GM12878 (cell line): ENCODE results near the gene KRTAP29-1. TPM values are rescaled to one million over a fixed set of nuclear protein-coding genes. Genes with fewer than 3 reads are reported as not detected.

ENCODE experiments used
- ATAC-seq: fragments of 200-7000 bp; cut with Tn5 transposase; 3 replicates; pipeline ENCODE4 v1.9.1; 2020; ENCODE audit warnings: mild to moderate bottlenecking, moderate library complexity
- BruUV-seq: library from RNA; stranded (reverse); fragments of 400-500 nt; replicated peaks from 2 replicates; lab custom pipeline; 2021; lab: Mats Ljungman, UMichigan
- CTCF ChIA-PET: fragments of 300-600 bp; sonication (Branson Sonifier 250); formaldehyde crosslinking; extraction: SDS; loops from one replicate; lab custom pipeline; 2021; ENCODE audit warnings: inconsistent platforms; lab: Yijun Ruan, JAX
- POLR2A ChIA-PET: fragments of 350-600 bp; formaldehyde crosslinking; extraction: SDS; loops from one replicate; lab custom pipeline; 2021; ENCODE audit warnings: inconsistent platforms; lab: Charles Lee
- RAD21 ChIA-PET: fragments of 300-600 bp; sonication (Branson Sonifier 250); formaldehyde crosslinking; loops from one replicate; lab custom pipeline; 2023; ENCODE audit warnings: antibody characterized with exemption; ENCODE audit not compliant: unreplicated experiment; lab: Charles Lee
- SMC1A ChIA-PET: fragments of 300-600 bp; sonication (Branson Sonifier 250); formaldehyde crosslinking; loops from one replicate; lab custom pipeline; 2023; ENCODE audit not compliant: unreplicated experiment, uncharacterized antibody; lab: Charles Lee
- DNase-seq: peaks from one replicate; pipeline ENCODE4 v3.0.0-alpha.2; 2011; ENCODE audit warnings: low read depth, low spot score
- FAIRE-seq: peaks from 3 replicates; lab custom pipeline; 2011; peaks lifted over from hg19 to GRCh38; lab: Jason Lieb, UNC
- H2AFZ ChIP-seq: 2 replicates; pipeline ENCODE4 v1.6.0; 2011; ENCODE audit warnings: low read depth, low read length, control low read depth; ENCODE audit not compliant: control insufficient read depth
- H3K27ac ChIP-seq: 2 replicates; pipeline ENCODE4 v1.5.1; 2011; ENCODE audit warnings: control low read depth; ENCODE audit not compliant: control insufficient read depth, insufficient read depth
- H3K27me3 ChIP-seq, 2 experiments: replicated peaks in 1 of 2; 2 replicates each; pipeline versions ENCODE4 v1.6.0 to v1.6.1; 2011; ENCODE audit warnings: low read length in 1 of 2; ENCODE audit not compliant: control insufficient read depth in 2 of 2, insufficient read depth in 2 of 2
- H3K36me3 ChIP-seq, 2 experiments: 2 replicates each; pipeline ENCODE4 v1.5.1; 2011; ENCODE audit warnings: low read length in 1 of 2; ENCODE audit not compliant: control insufficient read depth in 2 of 2, insufficient read depth in 2 of 2
- H3K4me1 ChIP-seq: 2 replicates; pipeline ENCODE4 v1.6.1; 2011; ENCODE audit warnings: mild to moderate bottlenecking, low read length, moderate library complexity, mixed read lengths; ENCODE audit not compliant: control insufficient read depth, insufficient read depth
- H3K4me2 ChIP-seq: 2 replicates; pipeline ENCODE4 v1.6.0; 2011; ENCODE audit warnings: control low read depth; ENCODE audit not compliant: control insufficient read depth, insufficient read depth
- H3K4me3 ChIP-seq: fragments of 200-600 bp; sonication (generic); 2 replicates; pipeline ENCODE4 v1.5.1; 2016
- H3K79me2 ChIP-seq: 2 replicates; pipeline ENCODE4 v1.6.0; 2011; ENCODE audit warnings: low read length; ENCODE audit not compliant: control insufficient read depth, insufficient read depth
- H3K9ac ChIP-seq: 2 replicates; pipeline ENCODE4 v1.8.0; 2011; ENCODE audit warnings: low read length, control low read depth, mixed read lengths; ENCODE audit not compliant: control insufficient read depth, insufficient read depth
- H3K9me3 ChIP-seq: replicated peaks from 3 replicates; pipeline ENCODE4 v1.5.1; 2011; ENCODE audit warnings: mild to moderate bottlenecking, low read length; ENCODE audit not compliant: control insufficient read depth, insufficient read depth
- H4K20me1 ChIP-seq: 2 replicates; pipeline ENCODE4 v1.6.0; 2011; ENCODE audit not compliant: control insufficient read depth, insufficient read depth
- BMI1 ChIP-seq: fragments of 450-650 bp; IDR thresholded peaks from 2 replicates; pipeline ENCODE4 v1.6.1; 2016; ENCODE audit warnings: mild to moderate bottlenecking, moderate library complexity, borderline replicate concordance
- MXI1 ChIP-seq: fragments of 150-350 bp; IDR thresholded peaks from 2 replicates; pipeline ENCODE4 v1.6.1; 2011; ENCODE audit warnings: low read depth, mild to moderate bottlenecking, inconsistent platforms, low read length, improper control_type of control experiment
- MYC ChIP-seq: IDR thresholded peaks from 2 replicates; pipeline ENCODE4 v1.6.1; 2011; ENCODE audit warnings: mild to moderate bottlenecking, low read length, moderate library complexity, inconsistent platforms; ENCODE audit not compliant: insufficient read depth, insufficient replicate concordance, insufficient read length, severe bottlenecking
- NR2C2 ChIP-seq: IDR thresholded peaks from 2 replicates; pipeline ENCODE4 v1.6.1; 2011; ENCODE audit warnings: borderline replicate concordance, low read depth; ENCODE audit not compliant: control insufficient read depth, insufficient read length
- RAD21 ChIP-seq: IDR thresholded peaks from 2 replicates; pipeline ENCODE4 v1.6.1; 2011; ENCODE audit warnings: mild to moderate bottlenecking, low read depth, low read length, moderate library complexity; ENCODE audit not compliant: insufficient read depth
- RELA ChIP-seq: fragments of 450-650 bp; IDR thresholded peaks from 2 replicates; pipeline ENCODE4 v1.8.0; 2014; ENCODE audit warnings: borderline replicate concordance; ENCODE audit not compliant: partially characterized antibody
- RFX5 ChIP-seq: IDR thresholded peaks from 2 replicates; pipeline ENCODE4 v1.6.1; 2011; ENCODE audit warnings: low read depth, low read length, improper control_type of control experiment
- YY1 ChIP-seq: IDR thresholded peaks from 2 replicates; pipeline ENCODE4 v1.6.1; 2011; ENCODE audit warnings: low read depth, mild to moderate bottlenecking, low read length
- ZNF622 ChIP-seq: fragments of 450-650 bp; IDR thresholded peaks from 2 replicates; pipeline ENCODE4 v1.6.1; 2017; ENCODE audit warnings: mild to moderate bottlenecking, inconsistent platforms
- in situ Hi-C: fragments of 300-500 bp; cut with MboI; formaldehyde crosslinking; loops from 9 replicates; pipeline ENCODE4 v1.14.3; 2018; ENCODE audit warnings: mixed read lengths
- intact Hi-C: fragments of 100-400 bp; cut with micrococcal nuclease; formaldehyde crosslinking; loops from one replicate; pipeline ENCODE4 v1.14.2; 2022; ENCODE audit not compliant: unreplicated experiment
- polyA plus RNA-seq, 11 experiments: library from polyadenylated mRNA; depleted of rRNA in 4 of 11; unstranded in 6 of 11; stranded (reverse) in 5 of 11; fragments of >200 nt; fragmentation: Nextera tagmentation in 4 of 11; fragmentation: Illumina TruSeq in 1 of 11; extraction: Ambion mirVana in 4 of 11; extraction: Trizol in 1 of 11; gene quantifications; 1 replicate in 1 of 11; 2 replicates in 10 of 11; pipeline versions ENCODE4 v1.2.1 to v1.2.3, GENCODE V29; 2011 to 2016; ENCODE audit warnings: inconsistent platforms in 2 of 11, missing spikeins in 2 of 11, low read depth in 1 of 11
- total RNA-seq, 4 experiments: library from RNA; depleted of rRNA in 3 of 4; stranded (reverse); fragments of >200 nt in 3 of 4; fragmentation: Illumina TruSeq in 1 of 4; extraction: Trizol in 1 of 4; gene quantifications; 2 replicates each; pipeline versions ENCODE4 v1.2.1 to v1.2.3, GENCODE V29; 2013 to 2021
- TF ChIP-seq, protein P1 (sequence below), 3 experiments: IDR thresholded peaks in 2 of 3; conservative IDR thresholded peaks in 1 of 3; 2 replicates each; pipeline ENCODE4 v1.5.1; 2011; ENCODE audit warnings: low read depth in 3 of 3, low read length in 3 of 3, mild to moderate bottlenecking in 3 of 3, control low read depth in 2 of 3, moderate library complexity in 2 of 3, inconsistent platforms in 1 of 3, mixed read lengths in 1 of 3; ENCODE audit not compliant: control insufficient read depth in 2 of 3, insufficient read depth in 1 of 3; ENCODE audit errors: extremely low read depth in 1 of 3
- TF ChIP-seq, protein P2 (sequence below): IDR thresholded peaks from 2 replicates; pipeline ENCODE4 v1.6.1; 2012; ENCODE audit warnings: improper control_type of control experiment, low read depth, low read length; ENCODE audit not compliant: insufficient replicate concordance
- TF ChIP-seq, protein P3 (sequence below): fragments of 450-650 bp; formaldehyde crosslinking; IDR thresholded peaks from 2 replicates; pipeline ENCODE4 v1.5.0; 2022; ENCODE audit warnings: mild to moderate bottlenecking, missing genetic modification characterization

The KRTAP29-1 gene
- total and polyA plus RNA-seq, 10 of the 15 experiments (the other 5 are each of a cell fraction or from before 2014, with no cell fraction given) = 1.9 TPM; not detected in 9

DNA sequence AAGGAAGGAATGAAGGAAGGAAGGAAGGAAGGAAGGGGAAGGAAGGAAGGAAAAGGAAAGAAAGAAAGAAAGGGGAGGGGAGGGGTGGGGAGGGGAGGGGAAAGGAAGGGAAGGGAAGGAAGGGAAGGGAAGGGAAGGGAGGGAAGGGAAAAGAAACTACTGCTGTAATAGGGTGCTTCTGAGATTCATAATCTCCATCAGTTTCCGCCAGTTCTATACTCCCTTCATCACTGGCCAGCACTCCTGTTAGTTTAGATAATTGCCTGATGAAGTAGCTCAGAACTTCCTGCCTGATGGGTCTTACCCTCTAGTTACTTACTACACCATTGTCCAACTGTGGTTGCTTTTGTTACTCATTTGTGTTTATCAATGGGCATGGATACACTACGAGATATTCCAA, 39.4 kb downstream of the KRTAP29-1 start (continued):
- TF ChIP-seq, protein P1, sequence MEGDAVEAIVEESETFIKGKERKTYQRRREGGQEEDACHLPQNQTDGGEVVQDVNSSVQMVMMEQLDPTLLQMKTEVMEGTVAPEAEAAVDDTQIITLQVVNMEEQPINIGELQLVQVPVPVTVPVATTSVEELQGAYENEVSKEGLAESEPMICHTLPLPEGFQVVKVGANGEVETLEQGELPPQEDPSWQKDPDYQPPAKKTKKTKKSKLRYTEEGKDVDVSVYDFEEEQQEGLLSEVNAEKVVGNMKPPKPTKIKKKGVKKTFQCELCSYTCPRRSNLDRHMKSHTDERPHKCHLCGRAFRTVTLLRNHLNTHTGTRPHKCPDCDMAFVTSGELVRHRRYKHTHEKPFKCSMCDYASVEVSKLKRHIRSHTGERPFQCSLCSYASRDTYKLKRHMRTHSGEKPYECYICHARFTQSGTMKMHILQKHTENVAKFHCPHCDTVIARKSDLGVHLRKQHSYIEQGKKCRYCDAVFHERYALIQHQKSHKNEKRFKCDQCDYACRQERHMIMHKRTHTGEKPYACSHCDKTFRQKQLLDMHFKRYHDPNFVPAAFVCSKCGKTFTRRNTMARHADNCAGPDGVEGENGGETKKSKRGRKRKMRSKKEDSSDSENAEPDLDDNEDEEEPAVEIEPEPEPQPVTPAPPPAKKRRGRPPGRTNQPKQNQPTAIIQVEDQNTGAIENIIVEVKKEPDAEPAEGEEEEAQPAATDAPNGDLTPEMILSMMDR (IDR thresholded peaks at IDR 0.05 in 2 of 3, conservative IDR thresholded peaks at IDR 0.05 in 1 of 3; ENCODE audit: control insufficient read depth in 2 of 3, extremely low read depth in 1 of 3, insufficient read depth in 1 of 3, low read depth in 3 of 3, low read length in 3 of 3) = no peak
- TF ChIP-seq MYC = no peak
- no peak for TF ChIP-seq RFX5
- no peak for TF ChIP-seq ZNF622
- no peak for TF ChIP-seq BMI1
- TF ChIP-seq MXI1 = no peak
- TF ChIP-seq YY1 = no peak

DNA sequence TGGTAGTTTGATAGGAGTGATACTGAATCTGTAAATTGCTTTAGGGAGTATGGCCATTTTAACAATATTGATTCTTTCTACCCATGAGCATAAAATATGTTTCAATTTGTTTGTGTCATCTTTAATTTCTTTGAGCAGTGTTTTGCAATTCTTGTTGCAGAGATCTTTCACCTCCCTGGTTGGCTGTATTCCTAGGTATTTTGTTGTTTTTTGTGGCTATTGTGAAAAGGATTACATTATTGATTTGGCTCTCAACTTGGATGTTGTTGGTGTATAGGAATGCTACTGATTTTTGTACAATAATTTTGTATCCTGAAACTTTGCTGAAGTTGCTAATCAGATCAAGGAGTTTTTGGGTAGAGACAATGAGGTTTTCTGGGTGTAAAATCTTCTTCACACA, 44.2 kb downstream of the KRTAP29-1 start:
- Histone ChIP-seq H3K9me3 (no peaks in the 10 kb centered on the region), H3K79me2 (no peaks in the 10 kb centered on the region), H3K27ac (no peak overlapping the region), H3K4me3 (no peak overlapping the region), H3K9ac (no peak overlapping the region), H3K36me3 (no peaks in the 10 kb centered on the region), H3K27me3 (no peaks in the 10 kb centered on the region; a peak in 2 of 4 replicates), H3K4me1 (no peaks in the 10 kb centered on the region), H4K20me1 (no peaks in the 10 kb centered on the region), H3K4me2 (no peak overlapping the region), H2AFZ (no peak overlapping the region)
- no peak for DNase-seq
- POLR2A ChIA-PET = no interaction called here
- no peak for ATAC-seq
- RAD21 ChIA-PET = no interaction called here
- intact Hi-C loops = no loop called here
- SMC1A ChIA-PET = no interaction called here
- CTCF ChIA-PET = no interaction called here
- in situ Hi-C loops = no loop called here
- BruUV-seq = no TSS peak
- no peak for FAIRE-seq
- no peak for TF ChIP-seq RAD21
- TF ChIP-seq, protein P2, sequence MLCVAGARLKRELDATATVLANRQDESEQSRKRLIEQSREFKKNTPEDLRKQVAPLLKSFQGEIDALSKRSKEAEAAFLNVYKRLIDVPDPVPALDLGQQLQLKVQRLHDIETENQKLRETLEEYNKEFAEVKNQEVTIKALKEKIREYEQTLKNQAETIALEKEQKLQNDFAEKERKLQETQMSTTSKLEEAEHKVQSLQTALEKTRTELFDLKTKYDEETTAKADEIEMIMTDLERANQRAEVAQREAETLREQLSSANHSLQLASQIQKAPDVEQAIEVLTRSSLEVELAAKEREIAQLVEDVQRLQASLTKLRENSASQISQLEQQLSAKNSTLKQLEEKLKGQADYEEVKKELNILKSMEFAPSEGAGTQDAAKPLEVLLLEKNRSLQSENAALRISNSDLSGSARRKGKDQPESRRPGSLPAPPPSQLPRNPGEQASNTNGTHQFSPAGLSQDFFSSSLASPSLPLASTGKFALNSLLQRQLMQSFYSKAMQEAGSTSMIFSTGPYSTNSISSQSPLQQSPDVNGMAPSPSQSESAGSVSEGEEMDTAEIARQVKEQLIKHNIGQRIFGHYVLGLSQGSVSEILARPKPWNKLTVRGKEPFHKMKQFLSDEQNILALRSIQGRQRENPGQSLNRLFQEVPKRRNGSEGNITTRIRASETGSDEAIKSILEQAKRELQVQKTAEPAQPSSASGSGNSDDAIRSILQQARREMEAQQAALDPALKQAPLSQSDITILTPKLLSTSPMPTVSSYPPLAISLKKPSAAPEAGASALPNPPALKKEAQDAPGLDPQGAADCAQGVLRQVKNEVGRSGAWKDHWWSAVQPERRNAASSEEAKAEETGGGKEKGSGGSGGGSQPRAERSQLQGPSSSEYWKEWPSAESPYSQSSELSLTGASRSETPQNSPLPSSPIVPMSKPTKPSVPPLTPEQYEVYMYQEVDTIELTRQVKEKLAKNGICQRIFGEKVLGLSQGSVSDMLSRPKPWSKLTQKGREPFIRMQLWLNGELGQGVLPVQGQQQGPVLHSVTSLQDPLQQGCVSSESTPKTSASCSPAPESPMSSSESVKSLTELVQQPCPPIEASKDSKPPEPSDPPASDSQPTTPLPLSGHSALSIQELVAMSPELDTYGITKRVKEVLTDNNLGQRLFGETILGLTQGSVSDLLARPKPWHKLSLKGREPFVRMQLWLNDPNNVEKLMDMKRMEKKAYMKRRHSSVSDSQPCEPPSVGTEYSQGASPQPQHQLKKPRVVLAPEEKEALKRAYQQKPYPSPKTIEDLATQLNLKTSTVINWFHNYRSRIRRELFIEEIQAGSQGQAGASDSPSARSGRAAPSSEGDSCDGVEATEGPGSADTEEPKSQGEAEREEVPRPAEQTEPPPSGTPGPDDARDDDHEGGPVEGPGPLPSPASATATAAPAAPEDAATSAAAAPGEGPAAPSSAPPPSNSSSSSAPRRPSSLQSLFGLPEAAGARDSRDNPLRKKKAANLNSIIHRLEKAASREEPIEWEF = no peak
- no peak for TF ChIP-seq MXI1
- no peak for TF ChIP-seq RELA
- TF ChIP-seq, protein P3, sequence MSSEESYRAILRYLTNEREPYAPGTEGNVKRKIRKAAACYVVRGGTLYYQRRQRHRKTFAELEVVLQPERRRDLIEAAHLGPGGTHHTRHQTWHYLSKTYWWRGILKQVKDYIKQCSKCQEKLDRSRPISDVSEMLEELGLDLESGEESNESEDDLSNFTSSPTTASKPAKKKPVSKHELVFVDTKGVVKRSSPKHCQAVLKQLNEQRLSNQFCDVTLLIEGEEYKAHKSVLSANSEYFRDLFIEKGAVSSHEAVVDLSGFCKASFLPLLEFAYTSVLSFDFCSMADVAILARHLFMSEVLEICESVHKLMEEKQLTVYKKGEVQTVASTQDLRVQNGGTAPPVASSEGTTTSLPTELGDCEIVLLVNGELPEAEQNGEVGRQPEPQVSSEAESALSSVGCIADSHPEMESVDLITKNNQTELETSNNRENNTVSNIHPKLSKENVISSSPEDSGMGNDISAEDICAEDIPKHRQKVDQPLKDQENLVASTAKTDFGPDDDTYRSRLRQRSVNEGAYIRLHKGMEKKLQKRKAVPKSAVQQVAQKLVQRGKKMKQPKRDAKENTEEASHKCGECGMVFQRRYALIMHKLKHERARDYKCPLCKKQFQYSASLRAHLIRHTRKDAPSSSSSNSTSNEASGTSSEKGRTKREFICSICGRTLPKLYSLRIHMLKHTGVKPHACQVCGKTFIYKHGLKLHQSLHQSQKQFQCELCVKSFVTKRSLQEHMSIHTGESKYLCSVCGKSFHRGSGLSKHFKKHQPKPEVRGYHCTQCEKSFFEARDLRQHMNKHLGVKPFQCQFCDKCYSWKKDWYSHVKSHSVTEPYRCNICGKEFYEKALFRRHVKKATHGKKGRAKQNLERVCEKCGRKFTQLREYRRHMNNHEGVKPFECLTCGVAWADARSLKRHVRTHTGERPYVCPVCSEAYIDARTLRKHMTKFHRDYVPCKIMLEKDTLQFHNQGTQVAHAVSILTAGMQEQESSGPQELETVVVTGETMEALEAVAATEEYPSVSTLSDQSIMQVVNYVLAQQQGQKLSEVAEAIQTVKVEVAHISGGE (CRISPR knock-in tag) = no peak
- no peak for TF ChIP-seq NR2C2
